HepG2 (cell line): ENCODE results near the gene SCAPER. TPM values are rescaled to one million over a fixed set of nuclear protein-coding genes. Genes with fewer than 3 reads are reported as not detected.
A peak's percentile ranks its signal among the peaks of the same experiment; 100 is the strongest.

Experiments
- TAF1 ChIP-seq: sonication (generic); formaldehyde crosslinking; IDR thresholded peaks from 2 replicates; pipeline ENCODE4 v1.4.0; 2020; ENCODE audit warnings: missing genetic modification reagents
- TCF7L2 ChIP-seq: IDR thresholded peaks from 2 replicates; pipeline ENCODE4 v1.6.1; 2011; ENCODE audit warnings: mild to moderate bottlenecking, low read depth, low read length, moderate library complexity
- ZNF549 ChIP-seq: sonication (generic); formaldehyde crosslinking; IDR thresholded peaks from 2 replicates; pipeline ENCODE4 v1.5.0; 2020; ENCODE audit warnings: missing genetic modification reagents
- polyA plus RNA-seq, 8 experiments: library from polyadenylated mRNA; depleted of rRNA in 3 of 8; stranded (reverse) in 7 of 8; unstranded in 1 of 8; fragments of >200 nt; fragmentation: Illumina TruSeq in 4 of 8; extraction: Trizol in 4 of 8; gene quantifications; 2 replicates each; pipeline versions ENCODE4 v1.2.1 to v1.2.3, GENCODE V29; 2011 to 2016; ENCODE audit warnings: low read depth in 4 of 8, missing spikeins in 1 of 8, mixed read lengths in 1 of 8; ENCODE audit not compliant: insufficient read depth in 1 of 8
- total RNA-seq, 5 experiments: library from RNA; depleted of rRNA; stranded (reverse); fragments of >200 nt; fragmentation: Illumina TruSeq; extraction: Trizol; gene quantifications; 2 replicates each; pipeline ENCODE4 v1.2.3, GENCODE V29; 2016; ENCODE audit warnings: low read depth in 1 of 5
- TF ChIP-seq, protein P1 (sequence below): sonication (generic); formaldehyde crosslinking; IDR thresholded peaks from 2 replicates; pipeline ENCODE4 v1.4.0; 2020; ENCODE audit warnings: missing genetic modification reagents
- TF ChIP-seq, protein P2 (sequence below): sonication (generic); formaldehyde crosslinking; IDR thresholded peaks from 2 replicates; pipeline ENCODE4 v1.8.0; 2022; ENCODE audit warnings: mild to moderate bottlenecking, missing genetic modification reagents
- TF ChIP-seq, protein P3 (sequence below): IDR thresholded peaks from 2 replicates; pipeline ENCODE4 v1.6.1; 2016; ENCODE audit warnings: missing biosample characterization, missing genetic modification reagents, low read depth
- TF ChIP-seq, protein P4 (sequence below): sonication (generic); formaldehyde crosslinking; IDR thresholded peaks from 2 replicates; pipeline ENCODE4 v1.5.1; 2020; ENCODE audit warnings: mild to moderate bottlenecking, missing genetic modification reagents, moderate library complexity
- TF ChIP-seq, protein P5 (sequence below): sonication (generic); formaldehyde crosslinking; IDR thresholded peaks from 2 replicates; pipeline ENCODE4 v1.4.0; 2020; ENCODE audit warnings: missing genetic modification reagents

SCAPER gene
- total and polyA plus RNA-seq, 2 of the 13 experiments (the other 11 are each of a cell fraction or from before 2014, with no cell fraction given) = 4.3 to 10.5 TPM

DNA sequence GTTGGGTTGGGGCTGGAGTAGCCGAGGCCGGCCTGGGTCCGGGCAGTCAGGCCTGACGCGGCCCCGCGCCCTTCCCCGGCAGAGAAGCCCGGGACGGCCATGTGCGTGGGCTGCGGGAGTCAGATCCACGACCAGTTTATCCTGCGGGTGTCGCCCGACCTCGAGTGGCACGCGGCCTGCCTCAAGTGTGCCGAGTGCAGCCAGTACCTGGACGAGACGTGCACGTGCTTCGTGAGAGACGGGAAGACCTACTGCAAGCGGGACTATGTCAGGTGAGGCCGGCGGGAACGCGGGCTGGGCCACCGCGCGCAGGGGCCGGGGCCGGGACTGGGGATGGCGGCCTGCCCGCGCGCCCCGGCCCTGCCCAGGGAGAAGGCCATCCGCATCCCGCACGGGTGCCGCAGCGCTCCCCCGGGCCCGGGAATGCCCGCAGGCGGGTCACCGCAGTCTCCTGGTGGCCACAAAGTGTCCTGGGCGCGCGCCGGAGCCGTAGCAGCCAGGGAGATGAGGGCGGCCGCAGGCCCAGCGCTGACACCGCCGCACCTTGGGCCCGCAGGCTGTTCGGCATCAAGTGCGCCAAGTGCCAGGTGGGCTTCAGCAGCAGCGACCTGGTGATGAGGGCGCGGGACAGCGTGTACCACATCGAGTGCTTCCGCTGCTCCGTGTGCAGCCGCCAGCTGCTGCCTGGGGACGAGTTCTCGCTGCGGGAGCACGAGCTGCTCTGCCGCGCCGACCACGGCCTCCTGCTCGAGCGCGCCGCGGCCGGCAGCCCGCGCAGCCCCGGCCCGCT lies 567.2 kb downstream of the SCAPER start (continued):
- TF ChIP-seq, protein P1, sequence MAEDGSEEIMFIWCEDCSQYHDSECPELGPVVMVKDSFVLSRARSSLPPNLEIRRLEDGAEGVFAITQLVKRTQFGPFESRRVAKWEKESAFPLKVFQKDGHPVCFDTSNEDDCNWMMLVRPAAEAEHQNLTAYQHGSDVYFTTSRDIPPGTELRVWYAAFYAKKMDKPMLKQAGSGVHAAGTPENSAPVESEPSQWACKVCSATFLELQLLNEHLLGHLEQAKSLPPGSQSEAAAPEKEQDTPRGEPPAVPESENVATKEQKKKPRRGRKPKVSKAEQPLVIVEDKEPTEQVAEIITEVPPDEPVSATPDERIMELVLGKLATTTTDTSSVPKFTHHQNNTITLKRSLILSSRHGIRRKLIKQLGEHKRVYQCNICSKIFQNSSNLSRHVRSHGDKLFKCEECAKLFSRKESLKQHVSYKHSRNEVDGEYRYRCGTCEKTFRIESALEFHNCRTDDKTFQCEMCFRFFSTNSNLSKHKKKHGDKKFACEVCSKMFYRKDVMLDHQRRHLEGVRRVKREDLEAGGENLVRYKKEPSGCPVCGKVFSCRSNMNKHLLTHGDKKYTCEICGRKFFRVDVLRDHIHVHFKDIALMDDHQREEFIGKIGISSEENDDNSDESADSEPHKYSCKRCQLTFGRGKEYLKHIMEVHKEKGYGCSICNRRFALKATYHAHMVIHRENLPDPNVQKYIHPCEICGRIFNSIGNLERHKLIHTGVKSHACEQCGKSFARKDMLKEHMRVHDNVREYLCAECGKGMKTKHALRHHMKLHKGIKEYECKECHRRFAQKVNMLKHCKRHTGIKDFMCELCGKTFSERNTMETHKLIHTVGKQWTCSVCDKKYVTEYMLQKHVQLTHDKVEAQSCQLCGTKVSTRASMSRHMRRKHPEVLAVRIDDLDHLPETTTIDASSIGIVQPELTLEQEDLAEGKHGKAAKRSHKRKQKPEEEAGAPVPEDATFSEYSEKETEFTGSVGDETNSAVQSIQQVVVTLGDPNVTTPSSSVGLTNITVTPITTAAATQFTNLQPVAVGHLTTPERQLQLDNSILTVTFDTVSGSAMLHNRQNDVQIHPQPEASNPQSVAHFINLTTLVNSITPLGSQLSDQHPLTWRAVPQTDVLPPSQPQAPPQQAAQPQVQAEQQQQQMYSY = peak; percentile 56; the same call in 1 of the 2 replicates
- TF ChIP-seq TCF7L2 (no peak), ZNF549 (no peak), TAF1 (CRISPR knock-in tag) (peak; percentile 67)
- TF ChIP-seq, protein P2, sequence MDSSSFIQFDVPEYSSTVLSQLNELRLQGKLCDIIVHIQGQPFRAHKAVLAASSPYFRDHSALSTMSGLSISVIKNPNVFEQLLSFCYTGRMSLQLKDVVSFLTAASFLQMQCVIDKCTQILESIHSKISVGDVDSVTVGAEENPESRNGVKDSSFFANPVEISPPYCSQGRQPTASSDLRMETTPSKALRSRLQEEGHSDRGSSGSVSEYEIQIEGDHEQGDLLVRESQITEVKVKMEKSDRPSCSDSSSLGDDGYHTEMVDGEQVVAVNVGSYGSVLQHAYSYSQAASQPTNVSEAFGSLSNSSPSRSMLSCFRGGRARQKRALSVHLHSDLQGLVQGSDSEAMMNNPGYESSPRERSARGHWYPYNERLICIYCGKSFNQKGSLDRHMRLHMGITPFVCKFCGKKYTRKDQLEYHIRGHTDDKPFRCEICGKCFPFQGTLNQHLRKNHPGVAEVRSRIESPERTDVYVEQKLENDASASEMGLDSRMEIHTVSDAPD (CRISPR knock-in tag) = peak; percentile 40; the same call in 1 of the 2 replicates
- TF ChIP-seq, protein P3, sequence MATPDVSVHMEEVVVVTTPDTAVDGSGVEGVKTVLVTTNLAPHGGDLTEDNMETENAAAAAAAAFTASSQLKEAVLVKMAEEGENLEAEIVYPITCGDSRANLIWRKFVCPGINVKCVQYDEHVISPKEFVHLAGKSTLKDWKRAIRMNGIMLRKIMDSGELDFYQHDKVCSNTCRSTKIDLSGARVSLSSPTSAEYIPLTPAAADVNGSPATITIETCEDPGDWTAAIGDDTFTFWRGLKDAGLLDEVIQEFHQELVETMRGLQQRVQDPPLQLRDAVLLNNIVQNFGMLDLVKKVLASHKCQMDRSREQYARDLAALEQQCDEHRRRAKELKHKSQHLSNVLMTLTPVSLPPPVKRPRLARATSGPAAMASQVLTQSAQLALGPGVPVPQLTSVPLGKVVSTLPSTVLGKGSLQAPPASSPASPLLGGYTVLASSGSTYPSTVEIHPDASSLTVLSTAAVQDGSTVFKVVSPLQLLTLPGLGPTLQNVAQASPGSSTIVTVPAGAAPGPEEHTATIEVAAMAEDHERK (CRISPR knock-in tag) = no peak
- TF ChIP-seq, protein P4, sequence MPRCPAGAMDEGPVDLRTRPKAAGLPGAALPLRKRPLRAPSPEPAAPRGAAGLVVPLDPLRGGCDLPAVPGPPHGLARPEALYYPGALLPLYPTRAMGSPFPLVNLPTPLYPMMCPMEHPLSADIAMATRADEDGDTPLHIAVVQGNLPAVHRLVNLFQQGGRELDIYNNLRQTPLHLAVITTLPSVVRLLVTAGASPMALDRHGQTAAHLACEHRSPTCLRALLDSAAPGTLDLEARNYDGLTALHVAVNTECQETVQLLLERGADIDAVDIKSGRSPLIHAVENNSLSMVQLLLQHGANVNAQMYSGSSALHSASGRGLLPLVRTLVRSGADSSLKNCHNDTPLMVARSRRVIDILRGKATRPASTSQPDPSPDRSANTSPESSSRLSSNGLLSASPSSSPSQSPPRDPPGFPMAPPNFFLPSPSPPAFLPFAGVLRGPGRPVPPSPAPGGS (CRISPR knock-in tag) = peak; percentile 90; the same call in 1 of the 2 replicates
- TF ChIP-seq, protein P5, sequence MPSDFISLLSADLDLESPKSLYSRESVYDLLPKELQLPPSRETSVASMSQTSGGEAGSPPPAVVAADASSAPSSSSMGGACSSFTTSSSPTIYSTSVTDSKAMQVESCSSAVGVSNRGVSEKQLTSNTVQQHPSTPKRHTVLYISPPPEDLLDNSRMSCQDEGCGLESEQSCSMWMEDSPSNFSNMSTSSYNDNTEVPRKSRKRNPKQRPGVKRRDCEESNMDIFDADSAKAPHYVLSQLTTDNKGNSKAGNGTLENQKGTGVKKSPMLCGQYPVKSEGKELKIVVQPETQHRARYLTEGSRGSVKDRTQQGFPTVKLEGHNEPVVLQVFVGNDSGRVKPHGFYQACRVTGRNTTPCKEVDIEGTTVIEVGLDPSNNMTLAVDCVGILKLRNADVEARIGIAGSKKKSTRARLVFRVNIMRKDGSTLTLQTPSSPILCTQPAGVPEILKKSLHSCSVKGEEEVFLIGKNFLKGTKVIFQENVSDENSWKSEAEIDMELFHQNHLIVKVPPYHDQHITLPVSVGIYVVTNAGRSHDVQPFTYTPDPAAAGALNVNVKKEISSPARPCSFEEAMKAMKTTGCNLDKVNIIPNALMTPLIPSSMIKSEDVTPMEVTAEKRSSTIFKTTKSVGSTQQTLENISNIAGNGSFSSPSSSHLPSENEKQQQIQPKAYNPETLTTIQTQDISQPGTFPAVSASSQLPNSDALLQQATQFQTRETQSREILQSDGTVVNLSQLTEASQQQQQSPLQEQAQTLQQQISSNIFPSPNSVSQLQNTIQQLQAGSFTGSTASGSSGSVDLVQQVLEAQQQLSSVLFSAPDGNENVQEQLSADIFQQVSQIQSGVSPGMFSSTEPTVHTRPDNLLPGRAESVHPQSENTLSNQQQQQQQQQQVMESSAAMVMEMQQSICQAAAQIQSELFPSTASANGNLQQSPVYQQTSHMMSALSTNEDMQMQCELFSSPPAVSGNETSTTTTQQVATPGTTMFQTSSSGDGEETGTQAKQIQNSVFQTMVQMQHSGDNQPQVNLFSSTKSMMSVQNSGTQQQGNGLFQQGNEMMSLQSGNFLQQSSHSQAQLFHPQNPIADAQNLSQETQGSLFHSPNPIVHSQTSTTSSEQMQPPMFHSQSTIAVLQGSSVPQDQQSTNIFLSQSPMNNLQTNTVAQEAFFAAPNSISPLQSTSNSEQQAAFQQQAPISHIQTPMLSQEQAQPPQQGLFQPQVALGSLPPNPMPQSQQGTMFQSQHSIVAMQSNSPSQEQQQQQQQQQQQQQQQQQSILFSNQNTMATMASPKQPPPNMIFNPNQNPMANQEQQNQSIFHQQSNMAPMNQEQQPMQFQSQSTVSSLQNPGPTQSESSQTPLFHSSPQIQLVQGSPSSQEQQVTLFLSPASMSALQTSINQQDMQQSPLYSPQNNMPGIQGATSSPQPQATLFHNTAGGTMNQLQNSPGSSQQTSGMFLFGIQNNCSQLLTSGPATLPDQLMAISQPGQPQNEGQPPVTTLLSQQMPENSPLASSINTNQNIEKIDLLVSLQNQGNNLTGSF (CRISPR knock-in tag) = peak; percentile 90
